ENCODE data around the gene HTT. TPM values are rescaled to one million over a fixed set of nuclear protein-coding genes. Genes with fewer than 3 reads are reported as not detected.

The HTT gene
- total and polyA plus RNA-seq, 2 of the 13 experiments (the other 11 are each of a cell fraction or from before 2014, with no cell fraction given): 17.5 to 19.5 TPM

DNA sequence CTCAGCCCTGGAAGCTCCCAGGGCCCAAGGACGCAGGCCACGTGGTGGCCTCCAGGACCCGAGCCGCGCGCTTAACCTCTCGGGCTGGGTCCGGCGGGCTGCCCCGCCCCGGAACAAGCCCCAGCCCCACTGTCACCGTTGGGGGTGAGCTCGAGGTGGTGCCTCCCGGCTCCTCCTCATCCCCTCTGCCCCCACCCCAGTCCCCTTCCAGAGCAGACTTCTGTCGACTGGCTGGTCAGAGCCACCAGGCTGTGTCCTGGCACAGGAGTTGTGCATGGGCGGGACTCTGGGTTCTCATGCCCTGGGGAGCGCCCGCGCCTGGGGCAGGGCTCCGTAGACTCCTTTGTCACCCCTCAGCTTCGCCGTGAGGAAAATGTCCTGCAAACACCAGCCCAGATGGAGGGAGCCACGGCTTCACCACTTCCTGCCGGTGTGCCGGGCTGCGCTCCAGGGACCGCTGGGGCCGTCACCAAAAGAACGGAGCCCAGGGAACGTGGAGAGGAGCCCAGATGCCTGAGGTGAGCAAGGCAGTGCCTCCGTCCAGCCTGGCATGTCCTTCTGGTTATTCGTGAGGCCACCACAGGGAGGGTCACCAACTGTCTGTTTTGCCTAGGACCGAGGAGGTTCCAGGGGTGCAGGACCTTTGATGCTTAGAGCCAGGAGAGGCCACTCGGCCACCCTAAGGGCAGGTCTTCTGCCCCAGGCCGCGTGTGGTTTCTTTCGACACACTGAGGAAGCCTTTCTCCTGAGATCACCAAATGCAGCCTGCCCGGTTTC lies 211.3 kb downstream of the HTT start (continued):
- TF ChIP-seq, protein P1, sequence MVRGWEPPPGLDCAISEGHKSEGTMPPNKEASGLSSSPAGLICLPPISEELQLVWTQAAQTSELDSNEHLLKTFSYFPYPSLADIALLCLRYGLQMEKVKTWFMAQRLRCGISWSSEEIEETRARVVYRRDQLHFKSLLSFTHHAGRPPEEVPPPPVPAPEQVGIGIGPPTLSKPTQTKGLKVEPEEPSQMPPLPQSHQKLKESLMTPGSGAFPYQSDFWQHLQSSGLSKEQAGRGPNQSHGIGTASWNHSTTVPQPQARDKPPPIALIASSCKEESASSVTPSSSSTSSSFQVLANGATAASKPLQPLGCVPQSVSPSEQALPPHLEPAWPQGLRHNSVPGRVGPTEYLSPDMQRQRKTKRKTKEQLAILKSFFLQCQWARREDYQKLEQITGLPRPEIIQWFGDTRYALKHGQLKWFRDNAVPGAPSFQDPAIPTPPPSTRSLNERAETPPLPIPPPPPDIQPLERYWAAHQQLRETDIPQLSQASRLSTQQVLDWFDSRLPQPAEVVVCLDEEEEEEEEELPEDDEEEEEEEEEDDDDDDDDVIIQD (CRISPR knock-in tag; IDR thresholded peaks at IDR 0.05; ENCODE audit: low read depth): no peak
- TF ChIP-seq CBX2 (IDR thresholded peaks at IDR 0.05; ENCODE audit: low read depth, low read length): no peak
- TF ChIP-seq CBX2 (CRISPR knock-in tag; IDR thresholded peaks at IDR 0.05; ENCODE audit: low read depth): no peak
- peak; percentile 77; the same call in 1 of the 2 replicates for TF ChIP-seq ZNF276 (CRISPR knock-in tag; IDR thresholded peaks at IDR 0.05; ENCODE audit: low read depth)
- TF ChIP-seq UBTF (CRISPR knock-in tag; IDR thresholded peaks at IDR 0.05): peak; percentile 78
- TF ChIP-seq, protein P2, sequence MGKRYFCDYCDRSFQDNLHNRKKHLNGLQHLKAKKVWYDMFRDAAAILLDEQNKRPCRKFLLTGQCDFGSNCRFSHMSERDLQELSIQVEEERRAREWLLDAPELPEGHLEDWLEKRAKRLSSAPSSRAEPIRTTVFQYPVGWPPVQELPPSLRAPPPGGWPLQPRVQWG (CRISPR knock-in tag; IDR thresholded peaks at IDR 0.05; ENCODE audit: borderline replicate concordance, low read depth): no peak
- TF ChIP-seq, protein P3, sequence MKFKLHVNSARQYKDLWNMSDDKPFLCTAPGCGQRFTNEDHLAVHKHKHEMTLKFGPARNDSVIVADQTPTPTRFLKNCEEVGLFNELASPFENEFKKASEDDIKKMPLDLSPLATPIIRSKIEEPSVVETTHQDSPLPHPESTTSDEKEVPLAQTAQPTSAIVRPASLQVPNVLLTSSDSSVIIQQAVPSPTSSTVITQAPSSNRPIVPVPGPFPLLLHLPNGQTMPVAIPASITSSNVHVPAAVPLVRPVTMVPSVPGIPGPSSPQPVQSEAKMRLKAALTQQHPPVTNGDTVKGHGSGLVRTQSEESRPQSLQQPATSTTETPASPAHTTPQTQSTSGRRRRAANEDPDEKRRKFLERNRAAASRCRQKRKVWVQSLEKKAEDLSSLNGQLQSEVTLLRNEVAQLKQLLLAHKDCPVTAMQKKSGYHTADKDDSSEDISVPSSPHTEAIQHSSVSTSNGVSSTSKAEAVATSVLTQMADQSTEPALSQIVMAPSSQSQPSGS (CRISPR knock-in tag; IDR thresholded peaks at IDR 0.05): peak; percentile 22; the same call in 1 of the 2 replicates
- peak; percentile 74; the same call in 1 of the 2 replicates for TF ChIP-seq ZBTB7A (CRISPR knock-in tag; IDR thresholded peaks at IDR 0.05)
- no peak for TF ChIP-seq RAD51 (IDR thresholded peaks at IDR 0.05; ENCODE audit: borderline replicate concordance)
- TF ChIP-seq RELA (CRISPR knock-in tag; IDR thresholded peaks at IDR 0.05): 0 out of 2 replicates have a peak, but pooled peaks have one; percentile 52
- peak; percentile 60; the same call in 1 of the 2 replicates for TF ChIP-seq ZSCAN25 (CRISPR knock-in tag; IDR thresholded peaks at IDR 0.05)
- peak; percentile 45; the same call in 1 of the 2 replicates for TF ChIP-seq PHF21A (CRISPR knock-in tag; IDR thresholded peaks at IDR 0.05)
- TF ChIP-seq MTA1 (CRISPR knock-in tag; IDR thresholded peaks at IDR 0.05; ENCODE audit: borderline replicate concordance): 0 out of 2 replicates have a peak, but pooled peaks have one; percentile 41
- TF ChIP-seq ZNF24 (IDR thresholded peaks at IDR 0.05): no peak
- TF ChIP-seq PLSCR1 (CRISPR knock-in tag; IDR thresholded peaks at IDR 0.05; ENCODE audit: borderline replicate concordance): no peak
- no peak for TF ChIP-seq MAFK (conservative IDR thresholded peaks at IDR 0.05 in 1 of 2, IDR thresholded peaks at IDR 0.05 in 1 of 2; ENCODE audit: low read length in 2 of 2)
- no peak for TF ChIP-seq PCBP2 (optimal IDR thresholded peaks at IDR 0.05; ENCODE audit: low read depth, low read length, poor library complexity, severe bottlenecking)
- TF ChIP-seq ZNF552 (CRISPR knock-in tag; IDR thresholded peaks at IDR 0.05; ENCODE audit: borderline replicate concordance): no peak
- no peak for TF ChIP-seq ZC3H13 (CRISPR knock-in tag; IDR thresholded peaks at IDR 0.05)

All from HepG2 (cell line).